Measurements from ENCODE around the gene MRGPRF.

DNA sequence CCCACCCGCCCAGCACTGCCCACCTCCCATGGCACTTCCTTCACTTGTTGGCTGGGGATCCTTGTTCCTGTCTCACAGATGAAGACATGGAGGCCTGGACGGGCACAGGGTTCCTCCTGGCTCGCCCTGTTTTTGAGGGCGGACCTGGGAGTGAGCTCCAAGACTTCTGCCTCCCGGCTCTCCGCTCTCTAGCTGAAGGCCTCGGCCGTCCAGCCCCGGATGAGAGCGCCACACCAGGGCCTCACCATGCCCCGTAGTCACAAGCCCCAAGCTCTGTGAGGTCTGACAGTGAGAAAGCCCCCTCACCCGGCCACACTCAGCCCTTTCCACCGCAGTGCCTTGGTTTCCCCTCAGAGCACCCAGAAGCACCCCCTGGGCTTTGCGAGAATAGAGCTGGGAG is 44.8 kb upstream of the MRGPRF start:
- TF ChIP-seq CTCF (IDR thresholded peaks at IDR 0.05) (no peak), POLR2A (IDR thresholded peaks at IDR 0.05) (no peak)

All from body of pancreas (tissue), 4 donors.